ENCODE data around the gene RPS6KA3.
"Not testable (repeated sequence)": the region's sequence is repeated elsewhere in the genome, so short reads cannot be mapped to it uniquely, and the experiment has no call there.

RPS6KA3 gene

GRCh38 chrX:20250146-20250545, 16.6 kb downstream of the RPS6KA3 start:
- H3K4me3 ChIP-seq (ENCODE audit: low read depth in 1 of 5, low read length in 5 of 5); H3K9me3 ChIP-seq (ENCODE audit: control insufficient read depth in 5 of 5, low read length in 5 of 5); H3K27me3 ChIP-seq (ENCODE audit: control insufficient read depth in 5 of 5, insufficient read depth in 4 of 5, low read length in 5 of 5); H3K27ac ChIP-seq (ENCODE audit: low read depth, low read length); H3K36me3 ChIP-seq (ENCODE audit: control insufficient read depth in 5 of 5, insufficient read depth in 5 of 5, low read length in 5 of 5); H3K9ac ChIP-seq (ENCODE audit: low read length in 5 of 5); H3K4me1 ChIP-seq (ENCODE audit: control insufficient read depth in 5 of 5, insufficient read depth in 5 of 5, low read length in 5 of 5): not testable (repeated sequence)

- Histone ChIP-seq H3K4me3 (ENCODE audit: low read depth in 1 of 5, low read length in 5 of 5) (no peak overlapping the region), H3K36me3 (ENCODE audit: control insufficient read depth in 5 of 5, insufficient read depth in 5 of 5, low read length in 5 of 5) (no peaks in the 10 kb centered on the region), H3K27me3 (ENCODE audit: control insufficient read depth in 5 of 5, insufficient read depth in 4 of 5, low read length in 5 of 5) (peaks cover 0 to 6% (median 0%) of the 10 kb centered on the region in 5 donors), H3K27ac (ENCODE audit: low read depth, low read length) (no peak overlapping the region), H3K4me1 (ENCODE audit: control insufficient read depth in 5 of 5, insufficient read depth in 5 of 5, low read length in 5 of 5) (peaks cover 2 to 8% (median 4%) of the 10 kb centered on the region in 5 donors), H3K9ac (ENCODE audit: low read length in 5 of 5) (no peak overlapping the region), H3K9me3 (ENCODE audit: control insufficient read depth in 5 of 5, low read length in 5 of 5) (peaks cover 0 to 5% (median 0%) of the 10 kb centered on the region in 5 donors)
These were observed 18.0 kb downstream of the RPS6KA3 start for GRCh38 chrX:20248592-20249192.

GRCh38 chrX:20244931-20245330, 21.8 kb downstream of the RPS6KA3 start:
- Histone ChIP-seq H3K4me3 (ENCODE audit: low read depth in 1 of 5, low read length in 5 of 5) (no peak overlapping the region), H3K27me3 (ENCODE audit: control insufficient read depth in 5 of 5, insufficient read depth in 4 of 5, low read length in 5 of 5) (no peaks in the 10 kb centered on the region), H3K27ac (ENCODE audit: low read depth, low read length) (no peak overlapping the region), H3K4me1 (ENCODE audit: control insufficient read depth in 5 of 5, insufficient read depth in 5 of 5, low read length in 5 of 5) (no peaks in the 10 kb centered on the region), H3K9ac (ENCODE audit: low read length in 5 of 5) (no peak overlapping the region), H3K36me3 (ENCODE audit: control insufficient read depth in 5 of 5, insufficient read depth in 5 of 5, low read length in 5 of 5) (no peaks in the 10 kb centered on the region), H3K9me3 (ENCODE audit: control insufficient read depth in 5 of 5, low read length in 5 of 5) (peaks cover 0 to 10% (median 6%) of the 10 kb centered on the region in 5 donors)

- H3K4me3 ChIP-seq (ENCODE audit: low read depth in 1 of 5, low read length in 5 of 5): no peak overlapping the region
These were observed 26.5 kb downstream of the RPS6KA3 start for GRCh38 chrX:20240201-20240600.

GRCh38 chrX:20237864-20238263, 28.8 kb downstream of the RPS6KA3 start:
- Histone ChIP-seq H3K9ac (ENCODE audit: low read length in 5 of 5) (no peak overlapping the region), H3K4me3 (ENCODE audit: low read depth in 1 of 5, low read length in 5 of 5) (no peak overlapping the region), H3K27ac (ENCODE audit: low read depth, low read length) (no peak overlapping the region), H3K36me3 (ENCODE audit: control insufficient read depth in 5 of 5, insufficient read depth in 5 of 5, low read length in 5 of 5) (peaks cover 0 to 3% (median 0%) of the 10 kb centered on the region in 5 donors), H3K9me3 (ENCODE audit: control insufficient read depth in 5 of 5, low read length in 5 of 5) (peaks cover 0 to 11% (median 5%) of the 10 kb centered on the region in 5 donors), H3K4me1 (ENCODE audit: control insufficient read depth in 5 of 5, insufficient read depth in 5 of 5, low read length in 5 of 5) (no peaks in the 10 kb centered on the region), H3K27me3 (ENCODE audit: control insufficient read depth in 5 of 5, insufficient read depth in 4 of 5, low read length in 5 of 5) (no peaks in the 10 kb centered on the region)

More at GRCh38 chrX:20240201-20240600, 26.5 kb downstream of the RPS6KA3 start:
- no peaks in the 10 kb centered on the region for H3K27me3 ChIP-seq (ENCODE audit: control insufficient read depth in 5 of 5, insufficient read depth in 4 of 5, low read length in 5 of 5)
- H3K4me1 ChIP-seq (ENCODE audit: control insufficient read depth in 5 of 5, insufficient read depth in 5 of 5, low read length in 5 of 5): no peaks in the 10 kb centered on the region
- no peak overlapping the region for H3K27ac ChIP-seq (ENCODE audit: low read depth, low read length)
- no peak overlapping the region for H3K9ac ChIP-seq (ENCODE audit: low read length in 5 of 5)
- H3K9me3 ChIP-seq (ENCODE audit: control insufficient read depth in 5 of 5, low read length in 5 of 5): peaks cover 0 to 11% (median 5%) of the 10 kb centered on the region in 5 donors
- peaks cover 0 to 3% (median 0%) of the 10 kb centered on the region in 5 donors for H3K36me3 ChIP-seq (ENCODE audit: control insufficient read depth in 5 of 5, insufficient read depth in 5 of 5, low read length in 5 of 5)

GRCh38 chrX:20235755-20236154, 31.0 kb downstream of the RPS6KA3 start:
- peaks cover 0 to 5% (median 3%) of the 10 kb centered on the region in 5 donors for H3K36me3 ChIP-seq (ENCODE audit: control insufficient read depth in 5 of 5, insufficient read depth in 5 of 5, low read length in 5 of 5)
- H3K27ac ChIP-seq (ENCODE audit: low read depth, low read length): no peak overlapping the region
- no peak overlapping the region for H3K4me3 ChIP-seq (ENCODE audit: low read depth in 1 of 5, low read length in 5 of 5)
- no peaks in the 10 kb centered on the region for H3K4me1 ChIP-seq (ENCODE audit: control insufficient read depth in 5 of 5, insufficient read depth in 5 of 5, low read length in 5 of 5)
- no peak overlapping the region for H3K9ac ChIP-seq (ENCODE audit: low read length in 5 of 5)
- peaks cover 0 to 3% (median 0%) of the 10 kb centered on the region in 5 donors for H3K27me3 ChIP-seq (ENCODE audit: control insufficient read depth in 5 of 5, insufficient read depth in 4 of 5, low read length in 5 of 5)
- peaks cover 0 to 4% (median 0%) of the 10 kb centered on the region in 5 donors for H3K9me3 ChIP-seq (ENCODE audit: control insufficient read depth in 5 of 5, low read length in 5 of 5)

GRCh38 chrX:20233336-20233735, 33.4 kb downstream of the RPS6KA3 start:
- H3K9ac ChIP-seq (ENCODE audit: low read length in 5 of 5): no peak overlapping the region
- H3K9me3 ChIP-seq (ENCODE audit: control insufficient read depth in 5 of 5, low read length in 5 of 5): peaks cover 0 to 4% (median 0%) of the 10 kb centered on the region in 5 donors
- H3K27ac ChIP-seq (ENCODE audit: low read depth, low read length): no peak overlapping the region
- peaks cover 0 to 7% (median 3%) of the 10 kb centered on the region in 5 donors for H3K36me3 ChIP-seq (ENCODE audit: control insufficient read depth in 5 of 5, insufficient read depth in 5 of 5, low read length in 5 of 5)
- no peak overlapping the region for H3K4me3 ChIP-seq (ENCODE audit: low read depth in 1 of 5, low read length in 5 of 5)
- peaks cover 0 to 3% (median 0%) of the 10 kb centered on the region in 5 donors for H3K27me3 ChIP-seq (ENCODE audit: control insufficient read depth in 5 of 5, insufficient read depth in 4 of 5, low read length in 5 of 5)
- no peaks in the 10 kb centered on the region for H3K4me1 ChIP-seq (ENCODE audit: control insufficient read depth in 5 of 5, insufficient read depth in 5 of 5, low read length in 5 of 5)

GRCh38 chrX:20231598-20231997, 35.1 kb downstream of the RPS6KA3 start:
- no peak overlapping the region for H3K9ac ChIP-seq (ENCODE audit: low read length in 5 of 5)
- no peak overlapping the region for H3K27ac ChIP-seq (ENCODE audit: low read depth, low read length)
- H3K9me3 ChIP-seq (ENCODE audit: control insufficient read depth in 5 of 5, low read length in 5 of 5): peaks cover 0 to 4% (median 0%) of the 10 kb centered on the region in 5 donors
- H3K27me3 ChIP-seq (ENCODE audit: control insufficient read depth in 5 of 5, insufficient read depth in 4 of 5, low read length in 5 of 5): peaks cover 0 to 3% (median 0%) of the 10 kb centered on the region in 5 donors
- peaks cover 0 to 7% (median 3%) of the 10 kb centered on the region in 5 donors for H3K36me3 ChIP-seq (ENCODE audit: control insufficient read depth in 5 of 5, insufficient read depth in 5 of 5, low read length in 5 of 5)
- no peak overlapping the region for H3K4me3 ChIP-seq (ENCODE audit: low read depth in 1 of 5, low read length in 5 of 5)
- peaks cover 0 to 3% (median 0%) of the 10 kb centered on the region in 5 donors for H3K4me1 ChIP-seq (ENCODE audit: control insufficient read depth in 5 of 5, insufficient read depth in 5 of 5, low read length in 5 of 5)

GRCh38 chrX:20230406-20230805, 36.3 kb downstream of the RPS6KA3 start:
- H3K4me1 ChIP-seq (ENCODE audit: control insufficient read depth in 5 of 5, insufficient read depth in 5 of 5, low read length in 5 of 5): peaks cover 0 to 4% (median 2%) of the 10 kb centered on the region in 5 donors
- no peak overlapping the region for H3K27ac ChIP-seq (ENCODE audit: low read depth, low read length)
- H3K36me3 ChIP-seq (ENCODE audit: control insufficient read depth in 5 of 5, insufficient read depth in 5 of 5, low read length in 5 of 5): peaks cover 0 to 5% (median 3%) of the 10 kb centered on the region in 5 donors
- peaks cover 0 to 1% (median 0%) of the 10 kb centered on the region in 5 donors for H3K9me3 ChIP-seq (ENCODE audit: control insufficient read depth in 5 of 5, low read length in 5 of 5)
- peaks cover 0 to 6% (median 0%) of the 10 kb centered on the region in 5 donors for H3K27me3 ChIP-seq (ENCODE audit: control insufficient read depth in 5 of 5, insufficient read depth in 4 of 5, low read length in 5 of 5)
- no peak overlapping the region for H3K9ac ChIP-seq (ENCODE audit: low read length in 5 of 5)
- no peak overlapping the region for H3K4me3 ChIP-seq (ENCODE audit: low read depth in 1 of 5, low read length in 5 of 5)

- no peak overlapping the region for H3K27ac ChIP-seq (ENCODE audit: low read depth, low read length)
- H3K9ac ChIP-seq (ENCODE audit: low read length in 5 of 5): no peak overlapping the region
These were observed 37.6 kb downstream of the RPS6KA3 start for GRCh38 chrX:20229155-20229554.

More at GRCh38 chrX:20229155-20229554, 37.6 kb downstream of the RPS6KA3 start:
- no peaks in the 10 kb centered on the region for H3K9me3 ChIP-seq (ENCODE audit: control insufficient read depth in 5 of 5, low read length in 5 of 5)
- peaks cover 0 to 5% (median 3%) of the 10 kb centered on the region in 5 donors for H3K36me3 ChIP-seq (ENCODE audit: control insufficient read depth in 5 of 5, insufficient read depth in 5 of 5, low read length in 5 of 5)
- H3K27me3 ChIP-seq (ENCODE audit: control insufficient read depth in 5 of 5, insufficient read depth in 4 of 5, low read length in 5 of 5): peaks cover 0 to 7% (median 0%) of the 10 kb centered on the region in 5 donors
- H3K4me1 ChIP-seq (ENCODE audit: control insufficient read depth in 5 of 5, insufficient read depth in 5 of 5, low read length in 5 of 5): peaks cover 0 to 11% (median 7%) of the 10 kb centered on the region in 5 donors
- H3K4me3 ChIP-seq (ENCODE audit: low read depth in 1 of 5, low read length in 5 of 5): no peak overlapping the region
